Neural progenitor cell (in vitro differentiated cells): Measurements from ENCODE around the gene OR2M5.

ENCODE experiments used
- CTCF ChIP-seq: fragments of 200-600 bp; sonication (generic); IDR thresholded peaks from 2 replicates; pipeline ENCODE4 v1.5.1; 2017; ENCODE audit warnings: antibody characterized with exemption, mild to moderate bottlenecking
- EZH2 ChIP-seq: fragments of 200-600 bp; sonication (generic); IDR thresholded peaks from 2 replicates; pipeline ENCODE4 v1.6.1; 2017; ENCODE audit warnings: antibody characterized with exemption, mild to moderate bottlenecking, moderate library complexity
- EZH2phosphoT487 ChIP-seq: fragments of 200-600 bp; sonication (generic); IDR thresholded peaks from 2 replicates; pipeline ENCODE4 v1.6.1; 2017; ENCODE audit warnings: antibody characterized with exemption

DNA sequence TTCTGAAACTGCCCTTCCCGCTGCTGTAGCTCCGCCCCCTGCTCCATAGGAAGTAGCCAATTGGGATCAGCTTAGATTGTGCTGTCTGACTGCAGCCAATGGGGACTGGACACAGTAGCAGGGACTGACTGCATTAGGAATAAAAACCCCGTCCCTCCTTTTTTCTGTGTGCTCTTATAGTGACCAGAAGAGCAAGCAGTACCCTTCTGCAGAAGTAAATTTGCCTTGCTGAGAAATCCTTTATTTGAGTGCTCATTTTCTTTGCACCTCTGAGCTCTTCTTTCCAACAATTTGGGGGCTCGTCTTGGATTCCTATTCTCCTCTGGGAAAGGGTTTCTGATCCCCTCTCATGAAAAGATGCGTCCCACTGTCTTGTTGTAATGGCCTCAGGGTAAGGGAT lies 33.8 kb upstream of the OR2M5 start:
- TF ChIP-seq CTCF (no peak), EZH2 (no peak), EZH2phosphoT487 (no peak)
